ELR (cell line): Measurements from ENCODE around the gene KIF18B.

Source experiments
- DNase-seq: peaks from one replicate; pipeline ENCODE4 v3.0.0-alpha.2; 2015; ENCODE audit warnings: low read depth

KIF18B gene

GRCh38 chr17:44875761-44876160, 71.8 kb downstream of the KIF18B start:
- DNase-seq: no peak
